Calu3 (cell line): ENCODE measurements around the gene KDF1. TPM values are rescaled to one million over a fixed set of nuclear protein-coding genes. Genes with fewer than 3 reads are reported as not detected.
A peak's percentile ranks its signal among the peaks of the same experiment; 100 is the strongest.

Source experiments
- BruUV-seq: library from RNA; stranded (reverse); fragments of 400-500 nt; replicated peaks from 2 replicates; lab custom pipeline; 2021; lab: Mats Ljungman, UMichigan
- CTCF ChIA-PET: fragments of 300-600 bp; sonication (Branson Sonifier 250); formaldehyde crosslinking; loops from one replicate; lab custom pipeline; 2022; ENCODE audit warnings: antibody characterized with exemption; lab: Charles Lee
- DNase-seq: peaks from one replicate; pipeline ENCODE4 v3.0.0; 2022
- H3K27ac Mint-ChIP-seq: one replicate; pipeline ENCODE4 v1.8.0; 2022; ENCODE audit warnings: mixed read lengths; ENCODE audit not compliant: unreplicated experiment
- H3K27me3 Mint-ChIP-seq: one replicate; pipeline ENCODE4 v1.8.0; 2022; ENCODE audit warnings: mixed read lengths; ENCODE audit not compliant: unreplicated experiment
- H3K36me3 Mint-ChIP-seq: one replicate; pipeline ENCODE4 v1.8.0; 2022; ENCODE audit warnings: mild to moderate bottlenecking, moderate library complexity, mixed read lengths; ENCODE audit not compliant: insufficient read depth, unreplicated experiment
- H3K4me1 Mint-ChIP-seq: one replicate; pipeline ENCODE4 v1.8.0; 2022; ENCODE audit warnings: mild to moderate bottlenecking, low read depth, mixed read lengths; ENCODE audit not compliant: unreplicated experiment
- H3K4me3 Mint-ChIP-seq: one replicate; pipeline ENCODE4 v1.8.0; 2022; ENCODE audit warnings: mild to moderate bottlenecking, low read depth, moderate library complexity, mixed read lengths; ENCODE audit not compliant: unreplicated experiment
- H3K9me3 Mint-ChIP-seq: one replicate; pipeline ENCODE4 v1.8.0; 2022; ENCODE audit warnings: low read depth, mixed read lengths; ENCODE audit not compliant: unreplicated experiment
- intact Hi-C: fragments of 100-400 bp; cut with micrococcal nuclease; formaldehyde crosslinking; loops from one replicate; pipeline ENCODE4 v1.10.0; 2022; ENCODE audit not compliant: unreplicated experiment
- total RNA-seq: library from RNA; stranded (reverse); gene quantifications from 2 replicates; pipeline ENCODE4 v1.2.3, GENCODE V29; 2022
- TF ChIP-seq, protein P1 (sequence below): fragments of 200-600 bp; IDR thresholded peaks from one replicate; pipeline ENCODE4 v1.8.0; 2022; ENCODE audit warnings: antibody characterized with exemption; ENCODE audit not compliant: unreplicated experiment

KDF1 gene
- total RNA-seq, 1 experiment from 2014 or later, result 18.9 TPM

DNA sequence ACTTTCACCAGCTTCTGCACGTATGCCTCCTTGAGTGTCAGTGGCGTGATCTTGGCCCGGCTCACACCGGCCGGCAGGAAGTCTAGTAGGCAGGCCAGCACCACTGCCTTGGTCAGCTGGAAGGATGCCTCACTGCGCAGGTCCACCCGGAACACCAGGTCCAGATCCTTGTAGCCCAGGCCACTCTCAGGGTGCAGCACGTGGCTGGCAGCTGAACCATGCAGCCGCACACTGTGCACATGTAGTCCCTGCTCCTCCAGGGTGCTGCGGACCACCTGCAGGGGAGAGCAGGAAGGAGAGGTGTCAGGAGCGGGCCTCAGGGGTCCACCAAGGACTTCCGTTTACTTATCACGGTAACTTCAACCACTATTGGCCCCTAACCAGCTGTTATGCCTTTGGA, 46.4 kb upstream of the KDF1 start:
- TF ChIP-seq, protein P1, sequence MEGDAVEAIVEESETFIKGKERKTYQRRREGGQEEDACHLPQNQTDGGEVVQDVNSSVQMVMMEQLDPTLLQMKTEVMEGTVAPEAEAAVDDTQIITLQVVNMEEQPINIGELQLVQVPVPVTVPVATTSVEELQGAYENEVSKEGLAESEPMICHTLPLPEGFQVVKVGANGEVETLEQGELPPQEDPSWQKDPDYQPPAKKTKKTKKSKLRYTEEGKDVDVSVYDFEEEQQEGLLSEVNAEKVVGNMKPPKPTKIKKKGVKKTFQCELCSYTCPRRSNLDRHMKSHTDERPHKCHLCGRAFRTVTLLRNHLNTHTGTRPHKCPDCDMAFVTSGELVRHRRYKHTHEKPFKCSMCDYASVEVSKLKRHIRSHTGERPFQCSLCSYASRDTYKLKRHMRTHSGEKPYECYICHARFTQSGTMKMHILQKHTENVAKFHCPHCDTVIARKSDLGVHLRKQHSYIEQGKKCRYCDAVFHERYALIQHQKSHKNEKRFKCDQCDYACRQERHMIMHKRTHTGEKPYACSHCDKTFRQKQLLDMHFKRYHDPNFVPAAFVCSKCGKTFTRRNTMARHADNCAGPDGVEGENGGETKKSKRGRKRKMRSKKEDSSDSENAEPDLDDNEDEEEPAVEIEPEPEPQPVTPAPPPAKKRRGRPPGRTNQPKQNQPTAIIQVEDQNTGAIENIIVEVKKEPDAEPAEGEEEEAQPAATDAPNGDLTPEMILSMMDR, result no peak
- Mint-ChIP-seq H3K4me3 (no peak overlapping the region), H3K9me3 (no peaks in the 10 kb centered on the region), H3K36me3 (peaks cover 85% of the 10 kb centered on the region), H3K27ac (peak overlapping the region; percentile 61), H3K4me1 (peaks cover 49% of the 10 kb centered on the region), H3K27me3 (no peaks in the 10 kb centered on the region)
- intact Hi-C loops, result no loop called here
- CTCF ChIA-PET, result no interaction called here
- no TSS peak for BruUV-seq
- DNase-seq, result no peak

GRCh38 chr1:27005648-27006496, 45.6 kb upstream of the KDF1 start:
- H3K9me3 Mint-ChIP-seq, result no peaks in the 10 kb centered on the region
- H3K36me3 Mint-ChIP-seq, result peaks cover 85% of the 10 kb centered on the region
- intact Hi-C loops, result no loop called here
- peak overlapping the region; percentile 56 for H3K4me3 Mint-ChIP-seq
- H3K4me1 Mint-ChIP-seq, result peaks cover 45% of the 10 kb centered on the region
- TF ChIP-seq, protein P1, result no peak
- CTCF ChIA-PET, result interaction anchor here (1.0 kb wide), 1 partner anchor 39 kb away, joined by 3 read pairs; no protein-coding TSS in a partner anchor
- no TSS peak for BruUV-seq
- peak; percentile 81 for DNase-seq
- H3K27ac Mint-ChIP-seq, result peak overlapping the region; percentile 61
- no peaks in the 10 kb centered on the region for H3K27me3 Mint-ChIP-seq

DNA sequence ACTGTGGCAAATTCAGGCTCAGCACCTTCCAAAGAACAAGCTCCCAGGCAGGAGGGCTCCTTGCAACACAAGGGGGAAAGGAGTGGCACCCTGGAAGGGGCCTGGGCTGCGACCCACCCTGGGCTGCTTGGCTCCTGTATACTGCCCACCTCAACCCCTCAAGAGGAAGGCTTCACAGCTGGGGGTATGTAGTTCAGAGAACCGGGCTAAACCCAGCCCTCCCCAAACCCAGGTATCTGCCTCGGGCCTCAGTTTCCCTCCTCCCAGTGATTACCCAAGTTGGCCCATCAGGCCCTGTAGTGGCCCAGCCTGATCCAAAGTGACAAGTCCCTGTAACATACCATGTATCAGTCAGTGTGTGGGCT, 44.9 kb upstream of the KDF1 start:
- no peaks in the 10 kb centered on the region for H3K27me3 Mint-ChIP-seq
- H3K4me1 Mint-ChIP-seq, result peaks cover 44% of the 10 kb centered on the region
- H3K9me3 Mint-ChIP-seq, result no peaks in the 10 kb centered on the region
- H3K4me3 Mint-ChIP-seq, result no peak overlapping the region
- TF ChIP-seq, protein P1, result no peak
- no TSS peak for BruUV-seq
- intact Hi-C loops, result no loop called here
- H3K27ac Mint-ChIP-seq, result peak overlapping the region; percentile 91
- H3K36me3 Mint-ChIP-seq, result peaks cover 85% of the 10 kb centered on the region
- CTCF ChIA-PET, result interaction anchor here (1.0 kb wide), 1 partner anchor 38 kb away, joined by 3 read pairs; no protein-coding TSS in a partner anchor
- no peak for DNase-seq

GRCh38 chr1:27004471-27005165, 44.4 kb upstream of the KDF1 start:
- H3K36me3 Mint-ChIP-seq, result peaks cover 85% of the 10 kb centered on the region
- no peaks in the 10 kb centered on the region for H3K9me3 Mint-ChIP-seq
- DNase-seq, result no peak
- H3K27me3 Mint-ChIP-seq, result no peaks in the 10 kb centered on the region
- intact Hi-C loops, result no loop called here
- H3K4me3 Mint-ChIP-seq, result no peak overlapping the region
- CTCF ChIA-PET, result interaction anchor here (0.7 to 1.0 kb wide), 2 partner anchors 8 to 38 kb away, joined by 3 read pairs; partner anchors contain the start of gene TENT5B
- TF ChIP-seq, protein P1, result no peak
- peaks cover 39% of the 10 kb centered on the region for H3K4me1 Mint-ChIP-seq
- H3K27ac Mint-ChIP-seq, result peak overlapping the region; percentile 91
- no TSS peak for BruUV-seq
